HG03066 (cell line): ENCODE results near the gene IVL.

ENCODE experiments used
- ATAC-seq: cut with Tn5 transposase; IDR thresholded peaks from one replicate; pipeline ENCODE4 v1.9.1; 2021; ENCODE audit warnings: low read depth; ENCODE audit not compliant: unreplicated experiment

Gene IVL

GRCh38 chr1:152886758-152887409, 21.5 kb upstream of the IVL start:
- no peak for ATAC-seq

DNA sequence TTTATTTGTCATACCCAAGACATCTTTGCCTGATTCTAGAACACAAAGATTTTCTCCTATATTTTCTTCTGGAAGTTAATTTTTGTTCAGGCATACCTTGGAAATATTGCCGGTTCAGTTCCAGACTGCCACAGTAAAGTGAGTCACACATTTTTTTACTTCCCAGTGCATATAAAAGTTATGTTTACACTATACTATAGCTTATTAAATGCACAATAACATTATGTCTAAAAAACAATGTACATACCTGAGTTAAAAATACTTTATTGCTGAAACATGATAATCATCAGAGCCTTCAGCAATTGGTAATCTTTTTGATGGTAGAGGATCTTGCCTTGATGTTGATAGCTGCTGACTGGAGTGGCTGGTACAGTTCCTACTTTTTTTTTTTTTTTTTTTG, 20.2 kb upstream of the IVL start:
- no peak for ATAC-seq

DNA sequence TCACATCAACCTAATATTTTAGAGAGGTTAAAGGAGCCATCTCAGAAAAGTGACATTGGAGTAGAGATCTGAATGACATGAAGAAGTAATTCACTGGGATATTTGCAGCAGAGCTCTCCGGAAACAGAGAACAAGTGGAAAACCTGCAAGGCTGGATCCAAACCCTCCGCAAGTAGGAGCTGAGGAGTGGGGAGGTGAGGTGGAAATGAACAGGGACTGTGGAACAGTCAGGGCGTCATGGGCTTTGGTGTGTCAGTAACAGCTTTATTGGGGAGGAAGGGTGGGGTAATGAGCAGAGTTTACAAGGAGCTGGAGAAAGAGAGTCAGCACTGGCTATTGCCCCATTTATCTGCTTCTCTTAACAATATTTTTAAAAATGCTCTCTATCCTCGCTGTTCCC, 9.3 kb upstream of the IVL start:
- no peak for ATAC-seq

GRCh38 chr1:152899883-152900282, 8.5 kb upstream of the IVL start:
- ATAC-seq: no peak

GRCh38 chr1:152901631-152902030, 6.7 kb upstream of the IVL start:
- no peak for ATAC-seq

GRCh38 chr1:152902636-152903035, 5.7 kb upstream of the IVL start:
- no peak for ATAC-seq

GRCh38 chr1:152904688-152905440, 3.5 kb upstream of the IVL start:
- no peak for ATAC-seq

DNA sequence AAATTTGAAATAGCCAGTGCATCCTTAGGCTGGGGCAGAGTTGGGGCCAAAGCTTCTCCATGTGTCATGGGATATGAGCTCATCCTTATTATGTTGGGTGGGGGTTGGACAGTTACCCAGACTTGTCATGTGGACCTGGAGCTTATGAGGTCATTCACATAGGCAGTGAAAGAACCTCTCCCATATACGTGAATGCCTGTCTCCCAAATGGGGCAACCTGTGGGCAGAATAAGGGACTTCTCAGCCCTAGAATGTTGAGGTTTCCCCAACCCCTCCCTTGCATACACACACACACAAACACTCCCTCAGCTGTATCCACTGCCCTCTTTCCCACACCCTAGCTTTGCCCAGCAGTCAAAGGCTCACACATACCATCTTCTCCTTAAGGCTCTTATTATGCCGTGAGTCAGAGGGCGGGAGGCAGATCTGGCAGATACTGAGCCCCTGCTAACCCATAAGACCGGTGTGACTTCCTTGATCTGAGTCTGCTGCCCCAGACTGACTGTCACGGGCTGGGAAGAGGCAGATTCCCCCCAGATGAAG, 2.3 kb upstream of the IVL start:
- no peak for ATAC-seq

DNA sequence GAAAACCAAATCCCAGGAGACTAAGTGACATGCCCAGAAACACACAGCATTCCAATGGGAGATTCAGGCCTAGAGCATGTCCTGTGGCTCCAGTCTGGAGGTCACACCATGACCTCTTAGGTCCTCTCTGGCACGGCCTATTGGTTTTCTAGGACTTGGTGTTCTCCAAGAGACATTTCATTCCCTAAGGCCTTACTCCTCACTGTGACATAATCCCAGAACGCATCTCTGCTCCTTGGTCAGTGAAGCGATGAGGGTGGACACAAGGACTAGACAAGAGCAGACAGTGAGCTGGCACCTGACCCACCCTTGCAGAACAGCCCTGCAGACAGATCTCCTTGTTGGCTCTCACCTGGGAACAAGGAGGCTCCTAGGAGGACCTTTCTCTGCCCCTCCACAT, 860 bp downstream of the IVL start:
- ATAC-seq: no peak

DNA sequence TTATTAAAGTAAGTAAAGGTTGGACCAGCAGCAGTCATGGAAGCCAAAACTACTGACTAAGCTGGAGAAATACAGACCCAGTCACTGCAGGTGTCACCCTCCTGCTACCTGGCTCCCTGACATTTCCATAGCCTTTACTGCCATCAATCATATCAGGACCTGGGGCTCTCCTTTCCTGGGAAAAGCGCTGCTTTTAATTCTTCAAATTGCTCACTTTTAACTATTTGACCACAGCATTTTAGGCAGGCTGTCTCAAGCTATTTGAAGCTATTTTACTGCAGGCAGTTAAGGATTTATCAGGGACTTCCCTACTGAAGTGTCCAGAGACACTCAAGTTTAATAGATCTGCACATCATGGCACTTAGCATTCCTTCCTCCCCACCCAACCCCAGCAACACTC, 4.1 kb downstream of the IVL start:
- no peak for ATAC-seq

DNA sequence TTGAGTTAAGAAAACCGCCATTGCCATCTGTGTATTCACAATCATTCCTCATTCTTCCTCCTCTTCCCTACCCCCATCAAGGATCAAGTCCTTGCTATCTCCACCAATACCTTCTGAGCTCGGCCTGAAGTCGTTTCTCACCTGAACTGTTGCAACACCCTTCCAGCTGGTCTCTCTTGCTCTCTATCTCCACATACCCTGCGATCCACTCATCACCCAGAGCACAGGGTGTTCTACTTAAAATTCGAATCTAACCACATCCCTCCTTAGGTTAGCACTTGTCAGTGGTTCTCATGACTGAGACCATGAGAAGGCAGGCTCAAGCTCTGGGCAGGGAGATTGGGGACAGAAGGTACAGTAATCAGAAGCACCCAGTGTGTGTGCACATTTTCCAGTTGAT, 4.6 kb downstream of the IVL start:
- no peak for ATAC-seq

GRCh38 chr1:152917794-152918193, 9.4 kb downstream of the IVL start:
- no peak for ATAC-seq

DNA sequence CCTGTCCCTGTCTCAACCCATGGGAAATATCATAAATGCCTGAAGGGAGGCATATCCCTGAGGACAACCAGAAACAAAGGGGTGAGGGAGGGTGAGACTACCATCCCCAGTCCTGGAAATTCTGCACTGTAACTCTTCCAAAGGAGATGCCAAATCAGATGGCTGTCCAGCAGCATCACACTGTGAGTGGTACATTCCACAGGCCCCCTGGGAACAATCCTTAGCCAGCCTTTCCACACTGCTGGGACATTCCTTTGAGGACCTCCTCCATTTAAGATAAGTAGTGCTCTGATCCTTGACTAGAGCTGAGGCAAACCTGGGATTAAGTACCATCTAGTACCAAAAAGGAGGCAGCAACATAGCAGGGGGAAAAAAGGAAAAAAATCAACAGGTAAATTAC, 10.7 kb downstream of the IVL start:
- ATAC-seq: no peak

DNA sequence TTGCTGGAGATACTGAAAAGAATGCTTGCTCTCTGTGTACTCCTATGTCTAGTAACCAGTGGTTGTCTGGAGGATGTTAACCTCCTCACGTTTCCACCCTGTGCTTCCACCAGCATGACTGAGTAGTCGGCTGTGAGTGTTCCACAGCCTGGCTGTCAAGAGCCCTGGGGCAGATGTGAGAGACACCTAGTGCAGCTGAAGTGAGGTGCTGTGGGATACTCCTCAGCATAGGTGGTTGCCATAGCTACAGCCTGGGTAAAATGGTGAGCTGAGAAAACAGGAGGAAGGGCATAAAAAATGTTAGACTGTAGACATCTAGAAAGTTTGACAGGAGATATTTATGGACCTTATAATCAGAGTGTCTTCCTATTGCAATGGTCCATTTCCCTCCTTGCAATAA, 15.8 kb downstream of the IVL start:
- ATAC-seq: no peak

DNA sequence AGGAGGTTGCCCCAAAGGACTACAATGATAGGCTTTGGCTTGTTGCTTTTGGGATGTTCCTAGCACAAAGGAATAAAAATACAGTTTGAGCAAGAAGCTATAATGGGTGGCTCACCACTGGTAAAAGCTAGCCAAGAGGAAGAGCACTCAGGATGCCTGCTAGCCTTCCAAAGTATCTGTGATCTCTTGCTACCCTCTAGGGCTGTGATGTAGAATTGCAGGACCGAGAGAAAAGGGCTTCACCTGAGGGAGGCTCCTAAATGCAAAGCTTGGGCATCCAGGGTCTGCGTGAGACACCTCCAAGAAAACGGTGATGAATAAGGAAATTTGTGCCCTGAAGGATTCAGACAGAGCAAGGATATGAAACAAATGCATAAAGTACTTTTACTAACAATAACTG, 17.7 kb downstream of the IVL start:
- ATAC-seq: no peak

DNA sequence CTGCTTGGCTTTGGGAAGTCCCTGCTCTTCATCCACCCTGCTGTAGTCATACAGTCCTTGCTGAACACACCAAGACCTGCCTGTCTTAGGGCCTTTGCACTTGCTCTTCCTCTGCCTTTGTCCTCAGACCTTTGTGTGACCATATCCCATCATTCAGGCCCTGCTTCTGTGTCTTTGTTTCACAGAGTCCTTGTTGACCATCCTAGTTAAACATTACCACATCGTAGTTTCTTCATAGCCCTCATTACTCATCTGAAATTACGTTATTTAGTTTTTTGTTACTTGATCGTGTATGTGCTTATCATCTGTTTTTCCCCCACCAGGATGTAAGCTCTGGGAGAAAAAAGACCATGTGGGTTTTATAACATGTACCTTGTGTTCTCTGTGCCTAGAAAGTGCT, 20.3 kb downstream of the IVL start:
- no peak for ATAC-seq

GRCh38 chr1:152932170-152932811, 23.9 kb downstream of the IVL start:
- no peak for ATAC-seq

DNA sequence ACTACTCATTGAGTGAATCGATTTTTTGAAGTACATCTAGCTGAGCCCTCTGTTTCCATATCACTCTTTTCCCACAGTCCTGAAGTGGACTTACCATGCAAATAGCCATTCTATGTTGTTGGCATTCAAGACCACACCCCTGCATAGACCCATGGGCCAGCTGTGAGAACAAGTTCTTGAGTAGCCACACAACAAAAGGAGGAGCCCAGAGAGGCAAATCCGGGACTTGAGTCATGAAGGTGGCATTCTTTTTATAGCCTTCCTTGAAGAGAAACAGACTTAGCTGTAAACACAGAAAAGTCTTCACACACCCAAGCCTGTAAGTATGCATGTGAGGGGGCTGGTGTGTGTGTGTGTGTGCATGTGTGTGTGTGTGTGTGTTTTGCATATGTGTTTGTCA, 24.9 kb downstream of the IVL start:
- no peak for ATAC-seq

GRCh38 chr1:152940614-152941013, 32.3 kb downstream of the IVL start:
- ATAC-seq: no peak

DNA sequence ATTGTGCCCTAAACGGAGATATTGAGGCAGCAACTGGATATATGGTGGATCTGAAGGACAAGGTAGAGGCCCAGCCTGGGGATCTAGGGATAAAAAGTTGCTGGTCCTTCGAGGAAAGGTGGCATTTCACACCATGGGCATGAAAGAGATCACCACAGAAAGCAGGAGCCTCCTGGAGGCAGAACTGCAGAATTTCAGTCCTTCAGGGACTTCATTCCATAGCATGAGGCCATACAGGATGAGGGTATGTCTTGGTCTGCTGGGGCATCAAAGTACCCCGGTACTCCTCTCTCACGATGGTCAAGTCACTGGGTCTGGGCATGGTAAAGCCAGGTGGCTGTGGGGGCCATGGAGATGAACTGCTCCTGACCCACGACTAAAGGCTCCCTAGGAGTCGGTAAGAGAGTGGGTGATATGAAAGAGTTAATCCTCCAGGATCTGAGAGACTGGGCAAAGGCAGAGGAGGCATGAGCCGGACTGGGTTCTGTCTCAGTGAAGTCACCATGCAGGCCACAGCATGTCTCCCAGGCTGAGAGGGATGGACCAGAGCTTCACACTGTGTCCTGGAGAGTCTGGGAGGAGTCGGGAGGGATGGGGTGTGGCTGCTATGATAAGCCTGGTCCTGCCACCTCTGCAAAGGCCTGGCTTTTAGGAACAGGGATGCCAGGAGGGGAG, 32.8 kb downstream of the IVL start:
- ATAC-seq: no peak

- ATAC-seq: no peak
Observed at GRCh38 chr1:152942161-152942560, 33.8 kb downstream of the IVL start.
